ENCODE results near the gene ACTR6. TPM values are rescaled to one million over a fixed set of nuclear protein-coding genes. Genes with fewer than 3 reads are reported as not detected.

The ACTR6 gene
- 16.3 and 19.2 TPM in 2 replicates for total RNA-seq

DNA sequence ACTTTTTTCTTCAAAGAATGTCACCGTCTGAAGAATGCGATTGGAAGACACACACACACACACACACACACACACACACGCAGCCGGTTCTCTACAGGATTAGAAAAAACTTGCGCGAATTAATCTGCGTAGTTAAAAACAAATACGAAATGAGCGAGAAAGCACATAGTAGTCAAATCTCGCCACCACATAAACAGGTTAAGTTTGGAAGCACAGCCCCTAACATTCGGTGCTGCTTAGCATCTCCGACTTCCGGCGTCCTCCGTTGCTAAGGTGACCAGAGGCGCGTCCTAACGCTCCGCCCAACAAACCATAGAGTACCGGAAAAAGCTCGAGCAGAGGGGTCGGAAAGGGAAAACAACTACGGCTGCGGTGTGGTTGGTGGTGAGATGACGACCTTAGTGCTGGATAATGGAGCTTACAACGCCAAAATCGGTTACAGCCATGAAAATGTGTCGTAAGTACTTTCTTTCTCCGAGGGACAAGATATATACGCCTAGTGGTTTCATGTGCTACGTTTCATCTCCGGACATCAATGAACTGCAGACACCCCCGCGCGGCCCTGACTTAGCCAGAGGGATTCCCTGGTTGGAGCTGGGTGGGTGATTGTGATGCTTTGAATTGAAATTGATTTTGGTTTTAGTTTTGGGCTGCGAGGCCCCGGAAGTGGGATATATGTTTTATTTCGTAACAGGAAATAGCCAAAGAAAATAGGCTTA, at the start of gene ACTR6:
Gene ACTR6 (plus strand): TSS at position 353 of the 719 bp plus-strand sequence. CDS start 37 bp downstream, at position 390.

DNA sequence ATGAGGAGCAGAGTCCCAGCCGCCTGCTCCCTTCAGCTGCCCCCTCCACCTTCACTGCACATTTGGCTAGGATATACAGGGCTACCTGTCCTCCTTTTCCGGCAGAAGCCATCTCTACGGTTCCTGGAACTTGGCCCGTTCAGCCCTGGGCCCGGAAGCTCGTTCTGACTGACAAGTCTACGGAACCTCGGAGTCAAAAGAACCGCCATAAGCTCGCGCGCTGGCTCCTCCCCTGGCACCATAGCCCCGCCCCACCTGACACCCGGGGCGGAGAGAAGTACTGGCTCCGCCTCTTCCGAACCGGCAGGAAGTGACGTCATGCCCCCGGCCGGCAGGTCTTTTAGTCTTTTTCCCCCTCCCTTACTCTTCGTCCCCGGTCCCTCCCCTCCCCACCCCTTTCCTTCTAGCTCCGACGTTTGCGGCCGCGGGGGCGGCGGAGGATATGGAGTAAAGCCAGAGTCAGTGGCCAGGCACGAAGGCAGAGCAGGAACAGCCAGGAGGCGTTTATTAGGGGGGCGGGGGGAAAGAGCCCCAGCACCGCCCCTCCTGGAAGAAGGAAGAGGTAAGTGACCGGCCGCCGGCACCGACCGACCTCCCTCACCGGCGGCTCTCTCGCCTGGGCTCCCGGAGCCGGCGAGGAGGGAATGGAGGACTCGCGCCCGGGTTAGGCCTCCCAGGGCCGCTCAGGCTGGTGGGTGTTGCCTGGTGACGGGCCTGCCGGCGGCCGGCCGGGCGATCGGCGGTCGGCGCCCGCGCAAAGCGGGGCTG, 66.4 kb downstream of the ACTR6 start, which contains the start of the genes DEPDC4 and SCYL2:
Gene DEPDC4 (minus strand): TSS at position 245 of the 768 bp plus-strand sequence. CDS start 3 bp downstream, at position 242.
Gene SCYL2 (plus strand): TSS at position 343 of the 768 bp plus-strand sequence. CDS start 15,794 bp downstream, outside the sequence.

Other genes with a start within 250 kb of the ACTR6 start
- gene ANKS1B, start 215.9 kb upstream of the ACTR6 start, total RNA-seq = 0.38 and 11.3 TPM in 2 replicates
- gene BLTP3B, start 57.9 kb upstream of the ACTR6 start, total RNA-seq = 36.2 and 45.7 TPM in 2 replicates
- gene DEPDC4, start 66.3 kb downstream of the ACTR6 start, total RNA-seq = 1.7 and 3.4 TPM in 2 replicates
- gene SCYL2, start 66.4 kb downstream of the ACTR6 start, total RNA-seq = 39.3 and 40.0 TPM in 2 replicates
- gene SLC17A8, start 156.3 kb downstream of the ACTR6 start, total RNA-seq = not detected in 2 replicates

Data from regular cardiac myocyte (primary cell).